Ovary (tissue), 3 donors: ENCODE measurements around the gene CSTF3.

Source experiments
- POLR2A ChIP-seq: fragments of 450-650 bp; IDR thresholded peaks from one replicate; pipeline ENCODE4 v1.6.1; 2017; ENCODE audit warnings: antibody characterized with exemption, mild to moderate bottlenecking, moderate library complexity
- TF ChIP-seq, protein P1 (sequence below), 3 donors: fragments of 450-650 bp in 2 of 3; fragments of 200-600 bp in 1 of 3; IDR thresholded peaks; one replicate each; pipeline versions ENCODE4 v1.5.1 to v1.8.0; 2016 to 2022; ENCODE audit warnings: antibody characterized with exemption in 3 of 3, mild to moderate bottlenecking in 1 of 3
- donor health status: DM: no; HTN: no; CAD: no.

DNA sequence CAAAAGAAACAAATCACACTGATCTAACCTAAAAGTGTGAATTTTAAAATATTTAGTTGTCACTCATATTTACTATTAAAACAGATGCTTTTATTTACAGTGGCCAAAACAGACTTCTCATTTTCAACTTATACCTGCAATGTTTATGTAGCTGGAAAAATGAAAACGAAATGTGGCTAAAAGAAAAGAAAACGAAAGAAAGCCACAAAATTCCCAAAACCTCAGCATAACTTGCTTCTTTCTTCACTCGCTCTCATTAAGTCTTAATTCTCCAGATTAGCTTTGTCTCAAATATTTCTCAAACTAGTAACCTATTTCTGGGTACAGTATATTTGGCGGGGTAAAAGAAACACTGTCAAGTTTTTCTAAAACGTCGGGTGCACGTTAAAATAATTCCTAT, 693 bp downstream of the CSTF3 start:
- TF ChIP-seq, protein P1, sequence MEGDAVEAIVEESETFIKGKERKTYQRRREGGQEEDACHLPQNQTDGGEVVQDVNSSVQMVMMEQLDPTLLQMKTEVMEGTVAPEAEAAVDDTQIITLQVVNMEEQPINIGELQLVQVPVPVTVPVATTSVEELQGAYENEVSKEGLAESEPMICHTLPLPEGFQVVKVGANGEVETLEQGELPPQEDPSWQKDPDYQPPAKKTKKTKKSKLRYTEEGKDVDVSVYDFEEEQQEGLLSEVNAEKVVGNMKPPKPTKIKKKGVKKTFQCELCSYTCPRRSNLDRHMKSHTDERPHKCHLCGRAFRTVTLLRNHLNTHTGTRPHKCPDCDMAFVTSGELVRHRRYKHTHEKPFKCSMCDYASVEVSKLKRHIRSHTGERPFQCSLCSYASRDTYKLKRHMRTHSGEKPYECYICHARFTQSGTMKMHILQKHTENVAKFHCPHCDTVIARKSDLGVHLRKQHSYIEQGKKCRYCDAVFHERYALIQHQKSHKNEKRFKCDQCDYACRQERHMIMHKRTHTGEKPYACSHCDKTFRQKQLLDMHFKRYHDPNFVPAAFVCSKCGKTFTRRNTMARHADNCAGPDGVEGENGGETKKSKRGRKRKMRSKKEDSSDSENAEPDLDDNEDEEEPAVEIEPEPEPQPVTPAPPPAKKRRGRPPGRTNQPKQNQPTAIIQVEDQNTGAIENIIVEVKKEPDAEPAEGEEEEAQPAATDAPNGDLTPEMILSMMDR (IDR thresholded peaks at IDR 0.05) = no peak
- no peak for TF ChIP-seq POLR2A
